ENCODE data around the gene BCS1L. TPM values are rescaled to one million over a fixed set of nuclear protein-coding genes. Genes with fewer than 3 reads are reported as not detected.

Gene BCS1L
- total RNA-seq, 1 experiment from 2014 or later = 39.1 TPM

DNA sequence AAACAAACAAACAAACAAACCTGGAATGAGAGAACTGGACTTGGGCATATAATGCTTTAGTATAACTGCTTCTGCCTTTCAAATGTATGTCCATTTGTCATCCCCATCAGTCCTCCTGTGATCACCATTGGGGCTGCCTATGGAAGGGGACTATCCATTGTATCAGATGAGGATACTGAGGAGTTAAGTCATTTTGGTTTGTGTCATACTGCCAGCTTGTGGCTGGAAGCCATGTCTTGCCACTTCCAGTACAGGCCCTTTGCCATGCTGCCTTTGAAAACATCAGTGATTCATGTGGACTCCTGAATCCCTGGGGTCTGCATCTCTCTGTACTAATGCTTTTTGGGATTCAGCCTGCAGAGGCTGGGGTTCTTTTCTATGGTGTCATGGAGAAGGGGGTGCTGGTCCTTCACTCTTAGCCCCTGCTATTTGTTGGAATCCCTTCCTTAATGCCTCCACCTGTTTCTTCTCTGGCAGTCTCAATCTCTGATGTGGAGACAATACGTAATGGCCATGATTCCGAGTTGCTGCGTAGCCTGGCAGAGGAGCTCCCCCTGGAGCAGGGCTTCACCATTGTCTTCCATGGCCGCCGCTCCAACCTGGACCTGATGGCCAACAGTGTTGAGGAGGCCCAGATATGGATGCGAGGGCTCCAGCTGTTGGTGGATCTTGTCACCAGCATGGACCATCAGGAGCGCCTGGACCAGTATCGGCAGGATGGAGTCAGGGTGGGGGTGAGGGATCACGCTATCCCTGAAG lies 41.2 kb upstream of the BCS1L start:
- peak overlapping the region in 1 of 3 experiments; percentile 44; a peak in 2 of 7 replicates for H3K27ac Mint-ChIP-seq

More for the DNA sequence above, 41.2 kb upstream of the BCS1L start:
- Histone ChIP-seq H2BK12ac (ENCODE audit: insufficient read length, low read depth, low read length) (no peak overlapping the region), H3T11ph (ENCODE audit: low read length) (no peak overlapping the region), H4K20me1 (ENCODE audit: control insufficient read depth, insufficient read depth, insufficient read length) (no peaks in the 10 kb centered on the region), H3K56ac (ENCODE audit: insufficient read length, low read depth, low read length) (no peak overlapping the region), H3K27ac (ENCODE audit: insufficient read length, low read depth, low read length) (no peak overlapping the region), H3K4me1 (ENCODE audit: insufficient read depth, low read length) (no peaks in the 10 kb centered on the region), H3K4ac (ENCODE audit: low read depth, low read length) (no peak overlapping the region), H2BK15ac (ENCODE audit: low read depth, low read length) (no peak overlapping the region), H3K79me2 (ENCODE audit: insufficient read depth, low read length) (no peaks in the 10 kb centered on the region), H3K14ac (ENCODE audit: insufficient read depth, low read length) (no peak overlapping the region), H3K27me3 (ENCODE audit: insufficient read depth, low read length) (no peaks in the 10 kb centered on the region), H3K18ac (ENCODE audit: insufficient read length, low read depth, low read length) (no peak overlapping the region), H4K91ac (ENCODE audit: insufficient read length, low read depth, low read length) (no peak overlapping the region), H3K79me1 (ENCODE audit: insufficient read depth, low read depth, low read length, poor library complexity, severe bottlenecking) (no peaks in the 10 kb centered on the region), H2AK5ac (ENCODE audit: insufficient read length, low read length) (no peak overlapping the region), H2BK20ac (ENCODE audit: low read depth, low read length, poor library complexity, severe bottlenecking) (no peak overlapping the region), H3K4me2 (ENCODE audit: insufficient read depth, insufficient read length, low read length) (no peak overlapping the region), H4K8ac (replicated peaks; ENCODE audit: insufficient read length, low read depth, low read length) (no peak overlapping the region), H3K23ac (ENCODE audit: insufficient read length, low read depth, low read length) (no peak overlapping the region), H4K5ac (ENCODE audit: insufficient read length, low read depth, low read length) (no peak overlapping the region), H2BK120ac (ENCODE audit: low read depth, low read length, poor library complexity, severe bottlenecking) (no peak overlapping the region), H3K9ac (ENCODE audit: extremely low read depth, insufficient read length, low read length) (no peak overlapping the region), H3K9me3 (ENCODE audit: control insufficient read depth, low read depth, low read length) (no peaks in the 10 kb centered on the region), H3K23me2 (ENCODE audit: insufficient read length, low read depth, low read length, poor library complexity, severe bottlenecking) (no peaks in the 10 kb centered on the region), H2AFZ (ENCODE audit: low read length) (no peak overlapping the region), H2BK5ac (ENCODE audit: insufficient read length, low read length) (no peak overlapping the region)
- Mint-ChIP-seq H3K36me3 (ENCODE audit: insufficient read depth in 1 of 3, low read depth in 3 of 3) (no peaks in the 10 kb centered on the region; a peak in 1 of 7 replicates), H3K27me3 (ENCODE audit: low read depth) (no peaks in the 10 kb centered on the region; the same call in 1 of the 2 replicates), H3K4me1 (no peaks in the 10 kb centered on the region), H3K9me3 (no peaks in the 10 kb centered on the region), H3K4me3 (no peak overlapping the region)
- WGBS (ENCODE audit: extremely low coverage, insufficient read length, low lambda C conversion rate) = no CpG with 5 or more reads among the region's 9 CpGs
- TF ChIP-seq, protein P1, sequence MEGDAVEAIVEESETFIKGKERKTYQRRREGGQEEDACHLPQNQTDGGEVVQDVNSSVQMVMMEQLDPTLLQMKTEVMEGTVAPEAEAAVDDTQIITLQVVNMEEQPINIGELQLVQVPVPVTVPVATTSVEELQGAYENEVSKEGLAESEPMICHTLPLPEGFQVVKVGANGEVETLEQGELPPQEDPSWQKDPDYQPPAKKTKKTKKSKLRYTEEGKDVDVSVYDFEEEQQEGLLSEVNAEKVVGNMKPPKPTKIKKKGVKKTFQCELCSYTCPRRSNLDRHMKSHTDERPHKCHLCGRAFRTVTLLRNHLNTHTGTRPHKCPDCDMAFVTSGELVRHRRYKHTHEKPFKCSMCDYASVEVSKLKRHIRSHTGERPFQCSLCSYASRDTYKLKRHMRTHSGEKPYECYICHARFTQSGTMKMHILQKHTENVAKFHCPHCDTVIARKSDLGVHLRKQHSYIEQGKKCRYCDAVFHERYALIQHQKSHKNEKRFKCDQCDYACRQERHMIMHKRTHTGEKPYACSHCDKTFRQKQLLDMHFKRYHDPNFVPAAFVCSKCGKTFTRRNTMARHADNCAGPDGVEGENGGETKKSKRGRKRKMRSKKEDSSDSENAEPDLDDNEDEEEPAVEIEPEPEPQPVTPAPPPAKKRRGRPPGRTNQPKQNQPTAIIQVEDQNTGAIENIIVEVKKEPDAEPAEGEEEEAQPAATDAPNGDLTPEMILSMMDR (conservative IDR thresholded peaks at IDR 0.05) = peak; percentile 26; the same call in 1 of the 3 replicates
- no peak for DNase-seq
